Loucy (cell line): ENCODE measurements around the gene COL20A1.

Experiments used
- EZH2phosphoT487 ChIP-seq: fragments of 200-600 bp; IDR thresholded peaks from 2 replicates; pipeline ENCODE4 v1.6.1; 2018; ENCODE audit warnings: antibody characterized with exemption, mild to moderate bottlenecking, moderate library complexity, borderline replicate concordance
- TF ChIP-seq, protein P1 (sequence below): fragments of 200-600 bp; sonication (generic); conservative IDR thresholded peaks from 2 replicates; pipeline ENCODE4 v1.5.1; 2014; ENCODE audit warnings: mild to moderate bottlenecking, antibody characterized with exemption, low read length

- TF ChIP-seq, protein P1, sequence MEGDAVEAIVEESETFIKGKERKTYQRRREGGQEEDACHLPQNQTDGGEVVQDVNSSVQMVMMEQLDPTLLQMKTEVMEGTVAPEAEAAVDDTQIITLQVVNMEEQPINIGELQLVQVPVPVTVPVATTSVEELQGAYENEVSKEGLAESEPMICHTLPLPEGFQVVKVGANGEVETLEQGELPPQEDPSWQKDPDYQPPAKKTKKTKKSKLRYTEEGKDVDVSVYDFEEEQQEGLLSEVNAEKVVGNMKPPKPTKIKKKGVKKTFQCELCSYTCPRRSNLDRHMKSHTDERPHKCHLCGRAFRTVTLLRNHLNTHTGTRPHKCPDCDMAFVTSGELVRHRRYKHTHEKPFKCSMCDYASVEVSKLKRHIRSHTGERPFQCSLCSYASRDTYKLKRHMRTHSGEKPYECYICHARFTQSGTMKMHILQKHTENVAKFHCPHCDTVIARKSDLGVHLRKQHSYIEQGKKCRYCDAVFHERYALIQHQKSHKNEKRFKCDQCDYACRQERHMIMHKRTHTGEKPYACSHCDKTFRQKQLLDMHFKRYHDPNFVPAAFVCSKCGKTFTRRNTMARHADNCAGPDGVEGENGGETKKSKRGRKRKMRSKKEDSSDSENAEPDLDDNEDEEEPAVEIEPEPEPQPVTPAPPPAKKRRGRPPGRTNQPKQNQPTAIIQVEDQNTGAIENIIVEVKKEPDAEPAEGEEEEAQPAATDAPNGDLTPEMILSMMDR, result no peak
- TF ChIP-seq EZH2phosphoT487, result no peak
These were observed 31.0 kb upstream of the COL20A1 start for GRCh38 chr20:63261795-63262528.
